GM19240 (cell line): Measurements from ENCODE around the gene LRP1-AS.
"Not testable (repeated sequence)": the region's sequence is repeated elsewhere in the genome, so short reads cannot be mapped to it uniquely, and the experiment has no call there.

Experiments
- DNase-seq: peaks from one replicate; pipeline ENCODE4 v3.0.0; 2011; ENCODE audit warnings: low spot score; ENCODE audit not compliant: insufficient read length

LRP1-AS gene

DNA sequence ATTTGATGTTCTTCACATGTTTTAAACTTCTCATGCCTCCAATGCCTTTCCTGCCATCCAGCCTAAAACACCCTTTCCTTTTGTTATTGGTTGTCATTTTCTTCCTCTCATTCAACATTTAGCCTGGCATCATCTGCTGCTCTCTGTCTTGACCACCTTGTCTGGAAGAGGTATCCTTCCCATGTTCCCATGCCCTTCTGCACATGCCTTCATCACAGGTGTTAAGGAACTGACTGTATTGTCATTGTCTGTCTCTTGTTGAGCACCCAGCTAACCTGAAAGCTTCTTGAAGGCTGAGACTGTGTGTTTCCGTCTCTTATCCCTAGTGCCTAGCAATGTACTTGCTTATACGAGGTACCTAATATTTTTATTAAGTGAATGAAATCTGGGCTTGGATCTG is 23.6 kb downstream of the LRP1-AS start:
- DNase-seq: no peak

- DNase-seq: not testable (repeated sequence)
Measured at GRCh38 chr12:57120718-57121117, 26.7 kb downstream of the LRP1-AS start.

DNA sequence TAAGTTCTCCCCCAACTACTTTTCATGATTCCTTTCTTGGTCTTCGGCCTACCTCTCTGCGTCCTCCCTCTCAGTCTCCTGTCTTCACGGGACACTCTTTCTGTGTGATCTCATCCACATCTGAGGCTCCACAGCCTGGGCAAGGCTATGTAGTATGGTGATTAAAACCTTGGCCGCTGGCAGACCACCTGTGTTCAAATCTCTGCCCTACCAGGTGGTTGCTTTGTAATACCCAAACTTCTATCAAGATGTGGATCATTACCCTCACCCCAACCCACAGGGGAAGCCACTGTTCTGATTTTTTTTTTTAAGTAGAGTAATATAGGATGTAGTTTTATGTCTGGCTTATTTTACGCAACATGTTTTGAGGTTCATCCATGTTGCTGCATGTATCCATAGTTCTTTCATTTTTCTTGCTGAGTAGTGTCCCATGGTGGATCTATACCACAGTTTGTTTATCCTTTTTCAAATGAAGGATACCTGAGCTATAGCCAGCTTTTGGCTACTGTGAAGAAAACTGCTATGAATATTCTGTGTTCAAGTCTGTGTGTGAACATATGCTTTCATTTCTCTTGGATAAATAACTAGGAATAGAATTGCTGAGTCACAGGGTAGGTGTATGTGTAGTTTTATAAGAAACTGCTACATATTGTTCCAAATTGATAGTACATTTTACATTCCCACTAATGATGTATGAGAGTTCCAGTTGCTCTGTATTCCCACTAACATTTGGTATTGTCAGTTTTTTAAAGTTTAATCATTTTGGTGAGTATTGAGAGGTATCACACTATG is 27.9 kb downstream of the LRP1-AS start:
- no peak for DNase-seq

DNA sequence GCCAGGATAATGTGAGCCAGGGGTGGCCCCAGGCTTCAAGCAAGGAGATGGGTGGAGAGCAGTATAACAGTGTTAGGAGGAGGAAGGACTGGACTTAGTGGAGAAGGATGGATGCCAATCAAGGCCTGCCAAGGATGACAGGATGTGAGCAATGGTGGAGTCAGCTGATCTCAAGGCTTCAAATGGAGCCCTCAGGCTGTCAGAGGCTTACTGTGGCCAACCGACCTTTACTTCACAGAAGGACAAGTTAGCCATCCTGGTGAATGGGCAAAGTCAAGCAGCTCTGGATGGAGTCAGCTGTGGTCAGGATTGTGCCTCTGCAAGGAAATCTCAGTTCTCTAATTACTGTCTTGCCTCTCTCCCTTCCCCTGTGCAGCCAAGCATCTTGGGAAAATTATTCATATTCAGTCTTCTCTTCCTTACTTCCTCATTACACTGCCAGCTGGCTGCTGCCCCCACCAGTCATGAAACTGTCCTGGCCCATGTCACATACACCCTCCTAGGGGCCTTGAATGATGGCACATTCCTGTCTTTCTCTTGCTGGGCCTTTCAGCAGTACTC is 28.6 kb downstream of the LRP1-AS start:
- no peak for DNase-seq

DNA sequence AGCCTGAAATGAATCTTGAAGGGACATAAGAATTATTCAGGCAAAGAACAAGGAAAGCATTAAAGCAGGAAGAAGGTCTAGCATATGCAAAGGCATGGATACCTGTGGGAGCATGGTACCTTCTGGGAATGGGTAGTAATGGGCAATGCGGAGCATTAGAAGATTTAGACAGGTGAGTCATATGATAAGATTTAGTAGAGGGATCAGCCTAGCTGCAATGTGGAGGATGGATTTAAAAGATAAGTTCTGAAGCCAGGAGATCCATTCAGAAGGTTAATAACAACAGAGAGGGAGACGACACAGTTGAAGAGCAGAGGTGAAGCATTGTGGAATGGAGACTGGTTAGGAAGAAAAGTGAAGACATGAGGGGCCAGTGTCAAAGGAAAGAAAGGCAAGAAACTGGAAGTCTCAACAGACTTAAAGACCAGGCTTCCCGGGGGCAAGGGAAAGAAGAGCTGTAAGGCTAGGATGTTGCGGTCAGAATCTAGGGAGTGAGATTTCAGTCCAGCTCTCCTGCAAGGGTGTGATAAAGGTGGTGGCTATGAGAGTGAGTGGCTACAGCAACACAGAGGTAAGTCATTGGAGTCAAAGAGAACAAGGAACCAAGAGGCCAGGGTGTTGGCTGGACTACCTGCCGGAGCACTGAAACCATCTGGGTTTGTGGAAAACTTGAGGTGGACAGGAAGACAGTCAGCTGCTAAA is 30.7 kb downstream of the LRP1-AS start:
- DNase-seq: no peak

GRCh38 chr12:57112492-57113294 is 34.7 kb downstream of the LRP1-AS start:
- no peak for DNase-seq

DNA sequence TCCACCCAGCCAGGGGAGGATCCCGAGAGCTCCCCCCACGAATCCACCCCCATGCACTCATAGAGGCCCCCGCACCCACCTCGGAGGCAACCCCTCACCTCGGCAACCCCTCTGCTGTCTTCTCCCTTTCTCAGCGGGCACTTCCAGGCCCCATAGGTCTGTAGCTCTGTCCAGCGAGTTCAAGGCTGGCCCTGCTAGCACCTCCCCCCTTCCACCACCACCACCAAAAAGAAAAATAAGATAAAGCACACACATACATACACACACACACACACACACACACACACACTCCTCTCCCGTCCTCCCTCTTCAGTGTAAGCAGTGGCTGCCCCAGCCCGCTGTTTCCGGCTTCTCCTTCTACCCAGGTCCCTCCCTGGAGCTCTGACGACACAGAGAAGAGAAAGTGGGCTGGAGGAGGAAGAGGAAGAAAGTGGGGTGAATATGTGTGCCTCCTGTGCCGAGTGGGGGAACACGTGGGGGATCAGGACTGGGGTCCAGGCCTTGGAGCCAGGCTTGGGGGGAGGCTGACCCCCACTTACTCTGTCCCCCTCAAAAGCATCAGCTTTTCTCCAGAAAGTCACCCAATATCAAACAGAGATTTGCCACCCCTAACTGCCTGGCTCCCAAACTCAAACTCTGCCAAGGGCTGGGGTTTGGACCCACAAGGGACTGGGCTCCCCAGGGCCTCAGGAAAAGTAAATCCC is 36.2 kb downstream of the LRP1-AS start, which contains the start of gene STAT6:
STAT6 (minus strand) TSS at position 332 of the 704 bp plus-strand sequence. CDS start 3,084 bp downstream, outside the sequence.
- no peak for DNase-seq

GRCh38 chr12:57110104-57111030 is 37.1 kb downstream of the LRP1-AS start:
- DNase-seq: no peak

- DNase-seq: no peak
Measured at GRCh38 chr12:57109207-57110103, 38.0 kb downstream of the LRP1-AS start.

DNA sequence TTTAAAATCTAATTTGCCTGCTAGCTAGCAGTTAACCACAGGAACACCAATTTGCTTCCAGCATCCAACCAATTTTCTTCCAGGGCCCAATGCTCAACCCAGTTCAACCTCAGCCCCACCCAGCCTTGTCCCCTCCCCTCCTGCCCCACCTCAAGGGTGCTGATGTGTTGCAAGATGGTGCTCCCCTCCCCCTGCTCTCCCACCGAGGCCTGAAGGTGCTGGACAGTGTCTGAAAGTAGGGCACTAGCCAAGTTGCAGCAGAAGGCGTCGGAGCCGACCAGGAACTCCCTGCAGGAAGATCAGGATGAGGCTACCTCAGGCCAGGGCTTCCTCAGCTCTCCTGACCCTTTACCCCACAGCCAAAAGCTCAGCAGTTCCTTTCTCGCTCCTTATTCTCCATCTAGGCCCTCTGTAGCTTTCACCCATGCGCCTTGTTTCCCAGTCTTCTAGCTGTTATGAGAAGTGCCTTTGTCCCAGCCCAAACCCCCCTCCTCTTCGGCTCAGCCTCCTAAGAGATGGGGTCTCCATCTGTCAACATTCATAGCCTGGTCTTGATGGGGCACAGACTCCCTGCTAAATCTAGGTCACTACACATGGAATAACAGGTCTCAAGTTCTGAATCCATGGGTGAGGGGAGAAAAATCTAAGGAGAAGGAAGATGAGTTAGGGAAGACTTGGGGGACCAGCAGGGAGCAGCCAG is 39.8 kb downstream of the LRP1-AS start:
- no peak for DNase-seq

DNA sequence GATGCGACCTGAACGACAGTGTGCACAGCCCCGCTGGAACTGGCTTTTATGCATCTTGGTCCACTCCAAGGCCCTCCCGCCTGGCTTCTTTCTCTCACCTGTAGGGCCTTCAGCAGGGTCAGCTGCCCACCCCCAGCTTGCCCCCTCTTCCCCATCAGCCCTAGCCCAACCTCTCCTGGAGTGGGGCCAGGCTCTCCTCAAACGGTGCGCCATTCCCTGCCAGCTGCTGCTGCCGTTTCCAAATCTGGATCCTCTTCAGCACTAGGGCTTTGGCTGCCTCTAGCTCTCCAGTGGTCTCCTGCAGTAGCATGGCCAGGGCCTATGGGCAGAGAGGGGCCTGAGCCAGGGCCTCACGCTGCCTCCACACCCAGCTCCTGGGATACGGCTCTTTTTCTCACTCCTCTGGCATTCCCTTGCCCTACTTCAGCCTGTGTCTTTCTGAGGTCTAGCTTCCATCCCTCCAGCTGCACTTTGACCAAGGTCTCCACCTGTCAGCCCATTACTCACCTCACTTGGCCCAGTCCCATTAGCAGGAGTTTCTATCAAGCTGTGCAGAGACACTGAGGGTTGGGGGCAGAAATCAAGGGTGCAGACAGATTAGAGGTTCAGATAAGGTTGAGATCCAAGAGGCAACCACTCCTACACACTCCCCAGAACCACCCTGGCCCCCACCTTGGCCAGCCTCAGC is 41.3 kb downstream of the LRP1-AS start:
- no peak for DNase-seq

DNA sequence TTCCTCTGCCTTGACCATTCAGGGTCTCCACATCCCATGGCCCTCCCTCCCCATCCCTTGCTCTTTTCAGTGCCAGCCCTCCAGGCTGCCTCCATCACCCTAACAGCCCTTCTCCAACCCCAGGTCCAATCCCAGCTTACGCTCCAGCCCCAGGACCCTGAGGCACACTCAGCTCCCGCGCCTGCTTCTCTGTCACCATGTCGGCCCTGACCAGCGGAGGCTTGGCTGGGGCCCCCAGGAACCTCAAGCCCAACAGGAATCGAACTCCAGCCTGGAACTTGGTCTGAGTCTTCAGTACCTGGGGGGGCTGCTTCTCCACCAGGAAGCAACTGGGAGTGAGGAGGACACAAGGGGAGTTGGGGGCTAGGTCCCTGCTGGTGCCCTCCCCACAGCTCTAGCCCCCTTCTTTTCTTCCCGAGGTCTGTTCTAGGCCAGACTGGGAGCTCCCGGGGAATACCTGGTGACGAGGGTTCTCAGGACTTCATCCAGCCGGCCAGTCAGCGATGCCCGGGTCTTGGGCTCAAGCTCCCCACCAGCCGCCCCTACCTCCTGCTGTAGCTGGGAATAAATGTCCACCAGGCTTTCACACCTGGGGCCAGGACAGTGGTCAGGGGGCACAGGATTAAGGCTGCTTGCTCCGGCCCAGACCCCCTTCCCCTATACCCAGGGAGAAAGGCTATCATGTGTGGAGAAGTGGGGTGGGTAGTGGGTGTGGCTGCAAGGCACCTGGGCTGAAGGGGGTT is 42.2 kb downstream of the LRP1-AS start:
- no peak for DNase-seq

- no peak for DNase-seq
Measured at GRCh38 chr12:57104292-57104910, 43.0 kb downstream of the LRP1-AS start.

- DNase-seq: no peak
Measured at GRCh38 chr12:57103856-57104255, 43.6 kb downstream of the LRP1-AS start.

DNA sequence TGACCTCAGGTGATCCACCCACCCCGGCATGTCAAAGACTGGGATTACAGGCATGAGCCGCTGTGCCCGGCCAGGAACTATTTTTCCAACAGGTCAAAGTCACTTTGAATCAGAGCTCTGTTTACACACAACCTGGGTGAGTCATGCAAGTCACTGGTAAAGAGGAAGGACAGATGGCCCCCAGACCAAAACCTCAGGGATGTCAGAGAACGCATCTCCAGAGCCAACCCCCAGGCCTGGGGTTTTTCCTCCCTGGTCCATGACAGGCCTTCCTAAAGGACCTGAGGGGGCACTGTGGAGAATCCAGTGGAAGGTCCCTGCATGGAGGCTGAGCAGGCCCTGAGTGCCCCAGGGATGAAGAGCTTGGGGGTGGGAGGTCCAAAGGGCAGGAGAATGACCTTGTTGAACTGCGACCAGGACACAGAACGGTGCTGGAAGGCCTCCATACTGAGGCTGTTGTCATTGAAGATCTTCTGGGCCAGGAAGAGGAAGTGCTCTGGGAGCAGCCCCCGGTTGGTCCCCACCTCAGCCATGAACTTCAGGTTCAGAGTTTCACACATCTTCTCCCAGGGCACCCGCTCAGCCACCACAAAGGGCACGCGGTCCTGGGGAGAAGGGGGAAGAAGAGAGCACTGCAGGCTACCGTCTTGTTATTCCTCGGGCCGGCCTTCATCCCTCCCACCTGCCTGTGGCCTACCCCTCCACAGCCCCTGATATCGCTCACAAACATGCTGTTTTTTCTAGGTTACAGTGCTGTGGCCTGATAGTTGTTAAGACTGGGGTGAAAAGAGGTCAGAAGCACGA is 45.3 kb downstream of the LRP1-AS start:
- no peak for DNase-seq

DNA sequence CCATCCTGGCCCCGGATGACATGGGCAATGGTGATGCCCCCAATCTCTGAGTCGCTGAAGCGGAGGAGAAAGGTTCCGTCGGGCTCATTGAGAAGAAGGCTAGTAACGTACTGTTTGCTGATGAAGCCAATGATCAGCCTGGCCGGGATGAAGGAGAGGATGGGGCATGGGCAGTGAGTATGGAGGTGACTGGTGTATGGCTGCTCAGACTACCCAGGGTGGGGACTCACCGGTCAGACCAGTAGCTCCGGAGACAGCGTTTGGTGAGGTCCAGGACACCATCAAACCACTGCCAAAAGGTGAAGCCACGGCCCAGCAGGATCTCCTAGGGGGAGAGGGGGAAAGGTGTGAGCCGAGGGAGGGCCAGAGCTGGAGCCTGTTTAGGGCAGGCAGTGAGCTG is 47.7 kb downstream of the LRP1-AS start:
- no peak for DNase-seq
